ENCODE data around the gene MRTO4.
"Not testable (repeated sequence)": the region's sequence is repeated elsewhere in the genome, so short reads cannot be mapped to it uniquely, and the experiment has no call there.

MRTO4 gene

GRCh38 chr1:19216585-19216984 lies 35.0 kb upstream of the MRTO4 start:
- Mint-ChIP-seq H3K36me3 (peaks cover 97% of the 10 kb centered on the region), H3K27ac (peak overlapping the region; percentile 32), H3K4me1 (peaks cover 21% of the 10 kb centered on the region)
- not testable (repeated sequence) for H3K4me3 Mint-ChIP-seq; ATAC-seq; DNase-seq (ENCODE audit: low spot score in 2 of 2); H3K9me3 Mint-ChIP-seq

GRCh38 chr1:19219451-19219850 lies 32.2 kb upstream of the MRTO4 start:
- Mint-ChIP-seq H3K27ac (peak overlapping the region; percentile 72), H3K36me3 (peaks cover 100% of the 10 kb centered on the region), H3K4me3 (no peak overlapping the region), H3K4me1 (peaks cover 14% of the 10 kb centered on the region), H3K9me3 (no peaks in the 10 kb centered on the region)
- no peak for ATAC-seq
- no peak for DNase-seq (ENCODE audit: low spot score in 2 of 2)

DNA sequence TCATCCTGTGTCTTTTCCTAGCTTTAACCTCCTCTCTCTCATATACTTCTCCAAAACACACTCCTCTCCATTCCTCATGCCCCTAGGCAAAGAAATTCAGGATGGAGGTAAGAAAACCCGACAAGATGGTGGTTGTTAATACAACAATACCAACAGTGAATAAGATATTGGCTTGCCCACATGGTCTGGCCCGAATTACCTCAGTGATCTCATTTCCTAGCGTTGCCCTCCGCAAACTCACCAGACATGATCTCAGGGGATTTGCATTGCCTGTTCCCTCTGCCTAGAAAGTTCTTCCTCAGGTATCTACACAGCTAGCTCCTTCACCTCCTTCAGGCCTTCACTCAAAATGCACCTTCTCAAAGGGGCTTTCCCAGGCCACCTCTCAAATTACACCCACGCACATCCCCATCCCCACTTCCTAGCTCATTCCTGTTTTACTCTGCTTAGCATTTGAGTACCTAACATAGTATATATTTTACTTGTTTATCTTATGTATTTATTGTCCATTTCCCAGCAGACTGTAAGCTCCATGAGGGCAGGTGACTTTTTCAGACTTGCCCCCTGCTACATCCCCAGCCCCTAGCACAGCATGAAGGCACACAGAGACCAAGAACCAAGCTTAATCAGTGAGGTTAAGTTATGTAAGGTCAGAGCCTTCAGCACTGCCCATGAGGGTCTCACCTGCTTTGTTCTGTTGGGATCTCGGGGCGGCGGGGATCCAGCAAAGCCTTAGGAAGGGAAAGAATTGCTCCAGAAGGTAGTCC lies 31.3 kb upstream of the MRTO4 start:
- Mint-ChIP-seq H3K27ac (peak overlapping the region; percentile 72), H3K36me3 (peaks cover 100% of the 10 kb centered on the region), H3K4me1 (peaks cover 18% of the 10 kb centered on the region), H3K9me3 (no peaks in the 10 kb centered on the region), H3K4me3 (no peak overlapping the region)
- DNase-seq (ENCODE audit: low spot score in 2 of 2), result no peak
- no peak for ATAC-seq

- ATAC-seq (no peak), DNase-seq (ENCODE audit: low spot score in 2 of 2) (no peak)
- Mint-ChIP-seq H3K27ac (peak overlapping the region; percentile 72), H3K9me3 (no peaks in the 10 kb centered on the region), H3K4me1 (peaks cover 18% of the 10 kb centered on the region), H3K4me3 (no peak overlapping the region), H3K36me3 (peaks cover 100% of the 10 kb centered on the region)
Observed at GRCh38 chr1:19220991-19221390, 30.6 kb upstream of the MRTO4 start.

GRCh38 chr1:19222573-19222972 lies 29.0 kb upstream of the MRTO4 start:
- H3K9me3 Mint-ChIP-seq, result no peaks in the 10 kb centered on the region
- DNase-seq (ENCODE audit: low spot score in 2 of 2) (no peak), ATAC-seq (no peak)
- peaks cover 18% of the 10 kb centered on the region for H3K4me1 Mint-ChIP-seq
- H3K4me3 Mint-ChIP-seq, result no peak overlapping the region
- H3K36me3 Mint-ChIP-seq, result peaks cover 100% of the 10 kb centered on the region
- H3K27ac Mint-ChIP-seq, result no peak overlapping the region

DNA sequence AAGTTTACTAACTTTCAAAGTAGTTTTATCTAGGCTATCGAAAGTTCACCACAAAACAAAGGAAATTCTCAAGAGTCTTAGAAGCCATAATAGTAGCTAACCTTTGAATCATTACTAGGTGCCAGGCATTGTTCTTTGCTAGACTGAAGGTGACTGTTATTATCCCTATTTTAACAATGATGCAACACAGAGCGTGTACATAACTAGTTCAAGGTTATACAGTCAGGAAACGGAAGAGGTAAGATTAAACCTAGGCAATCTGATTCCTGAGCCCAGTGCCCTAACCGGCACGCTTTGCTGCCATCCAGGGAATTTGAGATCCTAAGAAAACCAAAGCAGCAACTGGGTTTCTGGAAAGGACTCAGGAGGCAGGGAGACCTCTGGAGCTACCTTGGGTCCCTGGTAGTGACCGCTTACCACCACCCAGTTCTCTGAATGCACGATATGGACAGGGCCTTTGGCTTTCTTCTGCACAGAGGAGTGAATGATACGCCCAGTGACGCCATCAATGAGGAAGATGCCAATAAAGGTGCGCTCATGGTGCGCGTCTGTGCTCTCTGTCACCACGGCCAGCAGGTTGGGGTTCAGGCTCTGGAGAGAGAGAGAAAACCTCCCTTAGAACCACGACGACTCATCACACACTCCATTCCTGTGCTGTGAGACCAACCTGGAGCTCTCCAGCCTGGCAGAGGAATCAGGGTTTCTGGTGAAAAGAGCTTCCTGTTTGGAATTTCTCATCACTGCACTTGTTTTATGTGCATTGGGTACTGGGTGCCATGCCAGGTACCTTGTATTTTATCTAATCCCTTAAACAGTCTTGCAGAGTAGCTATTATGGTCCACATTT lies 28.4 kb upstream of the MRTO4 start:
- H3K36me3 Mint-ChIP-seq, result peaks cover 100% of the 10 kb centered on the region
- ATAC-seq (no peak), DNase-seq (ENCODE audit: low spot score in 2 of 2) (no peak)
- no peak overlapping the region for H3K27ac Mint-ChIP-seq
- no peak overlapping the region for H3K4me3 Mint-ChIP-seq
- H3K4me1 Mint-ChIP-seq, result peaks cover 18% of the 10 kb centered on the region
- H3K9me3 Mint-ChIP-seq, result no peaks in the 10 kb centered on the region

GRCh38 chr1:19229229-19229628 lies 22.4 kb upstream of the MRTO4 start:
- H3K36me3 Mint-ChIP-seq, result peaks cover 100% of the 10 kb centered on the region
- peak overlapping the region; percentile 34 for H3K27ac Mint-ChIP-seq
- DNase-seq (ENCODE audit: low spot score in 2 of 2), result no peak

DNA sequence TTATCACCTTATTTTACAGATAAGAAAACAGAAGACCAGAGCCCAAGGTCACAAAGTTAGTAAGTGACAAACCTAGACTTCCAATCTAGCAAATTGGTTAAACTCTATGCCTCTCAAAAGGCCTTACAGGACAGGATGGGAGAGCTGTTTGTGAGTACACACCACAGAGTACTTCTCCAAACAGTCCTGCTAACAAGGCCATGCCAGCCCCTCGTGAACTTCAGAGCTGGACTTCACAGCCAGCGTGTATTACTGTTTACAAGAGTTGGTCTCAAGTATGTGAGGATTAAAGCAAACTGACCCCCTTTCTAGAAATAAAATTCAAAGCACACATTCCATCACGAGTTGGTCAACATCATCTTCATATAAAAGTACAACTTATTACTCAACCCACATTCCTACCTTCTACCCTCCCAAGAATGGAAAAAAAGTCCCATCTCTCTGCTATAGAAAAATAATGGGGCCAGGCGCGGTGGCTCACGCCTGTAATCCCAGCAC lies 21.7 kb upstream of the MRTO4 start:
- no peak for DNase-seq (ENCODE audit: low spot score in 2 of 2)
- Mint-ChIP-seq H3K4me1 (no peaks in the 10 kb centered on the region), H3K27ac (peak overlapping the region; percentile 34), H3K9me3 (no peaks in the 10 kb centered on the region), H3K4me3 (no peak overlapping the region), H3K36me3 (peaks cover 100% of the 10 kb centered on the region)
- no peak for ATAC-seq

More at GRCh38 chr1:19229229-19229628, 22.4 kb upstream of the MRTO4 start:
- H3K9me3 Mint-ChIP-seq, result no peaks in the 10 kb centered on the region
- no peak for ATAC-seq
- peaks cover 6% of the 10 kb centered on the region for H3K4me1 Mint-ChIP-seq
- H3K4me3 Mint-ChIP-seq, result no peak overlapping the region

GRCh38 chr1:19231736-19232523 lies 19.7 kb upstream of the MRTO4 start:
- not testable (repeated sequence) for H3K4me1 Mint-ChIP-seq; H3K4me3 Mint-ChIP-seq; ATAC-seq; H3K27ac Mint-ChIP-seq; H3K9me3 Mint-ChIP-seq; DNase-seq (ENCODE audit: low spot score in 2 of 2)
- H3K36me3 Mint-ChIP-seq, result peaks cover 100% of the 10 kb centered on the region

DNA sequence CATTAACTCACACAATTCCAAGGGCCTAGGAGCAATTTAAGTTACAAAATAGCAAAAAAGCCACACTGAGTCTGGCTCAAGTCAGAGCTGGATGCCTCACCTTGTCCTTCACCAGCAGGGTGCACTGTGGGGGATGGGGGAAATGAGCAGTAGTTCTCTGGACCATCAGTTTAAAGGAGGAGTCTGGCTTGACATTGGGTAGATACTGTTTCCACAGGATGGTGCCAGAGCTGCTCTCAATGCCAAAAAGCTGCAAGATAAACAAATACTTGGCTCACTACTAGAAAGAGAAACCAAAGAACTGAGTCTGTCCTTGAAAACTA lies 19.1 kb upstream of the MRTO4 start:
- Mint-ChIP-seq H3K4me1 (no peaks in the 10 kb centered on the region), H3K4me3 (no peak overlapping the region), H3K9me3 (no peaks in the 10 kb centered on the region), H3K36me3 (peaks cover 98% of the 10 kb centered on the region), H3K27ac (no peak overlapping the region)
- no peak for ATAC-seq
- no peak for DNase-seq (ENCODE audit: low spot score in 2 of 2)

DNA sequence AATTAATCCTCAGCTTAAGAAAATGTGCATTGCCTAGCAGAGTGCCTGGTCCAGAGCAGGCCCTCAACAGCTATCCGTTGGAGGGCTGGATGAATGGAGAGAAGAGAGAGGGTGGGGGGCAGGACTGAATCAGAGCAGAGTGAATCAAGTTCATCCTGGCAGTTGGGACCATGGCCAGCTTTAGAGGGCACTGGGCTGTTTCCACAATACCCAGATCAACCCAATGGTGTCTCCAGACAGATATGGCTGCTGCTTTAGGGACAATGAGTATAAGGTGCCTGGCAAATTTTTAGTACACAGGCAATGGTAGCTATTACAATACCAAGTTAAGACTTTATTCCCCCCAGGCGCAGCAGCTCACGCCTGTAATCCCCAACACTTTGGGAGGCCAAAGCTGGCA lies 17.4 kb upstream of the MRTO4 start:
- peaks cover 97% of the 10 kb centered on the region for H3K36me3 Mint-ChIP-seq
- DNase-seq (ENCODE audit: low spot score in 2 of 2) (no peak), ATAC-seq (no peak)
- H3K4me1 Mint-ChIP-seq, result no peaks in the 10 kb centered on the region
- no peak overlapping the region for H3K27ac Mint-ChIP-seq
- H3K9me3 Mint-ChIP-seq, result no peaks in the 10 kb centered on the region
- H3K4me3 Mint-ChIP-seq, result no peak overlapping the region

DNA sequence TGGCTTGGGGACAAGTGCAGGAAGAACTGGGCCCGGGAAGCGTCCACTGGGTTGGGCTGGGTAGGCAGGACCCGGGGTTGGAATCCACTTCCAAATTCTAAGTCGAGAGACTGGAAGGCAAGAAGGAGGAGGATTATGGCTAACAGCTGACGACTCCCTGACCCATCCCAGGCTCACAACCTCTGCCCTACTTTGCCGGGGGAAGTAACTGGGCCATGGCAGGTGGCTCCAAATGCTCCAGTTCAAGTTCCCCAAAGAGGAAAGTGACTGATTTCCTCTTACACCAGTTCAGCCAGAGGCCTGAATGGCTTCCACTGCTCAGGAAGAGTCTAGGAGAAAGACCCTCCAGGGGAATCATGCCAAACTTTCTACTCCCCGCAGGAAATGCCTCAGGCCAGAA lies 11.7 kb upstream of the MRTO4 start:
- ATAC-seq (no peak), DNase-seq (ENCODE audit: low spot score in 2 of 2) (no peak)
- Mint-ChIP-seq H3K36me3 (peaks cover 97% of the 10 kb centered on the region), H3K27ac (peak overlapping the region; percentile 84), H3K4me1 (no peaks in the 10 kb centered on the region), H3K4me3 (no peak overlapping the region), H3K9me3 (no peaks in the 10 kb centered on the region)

- DNase-seq (ENCODE audit: low spot score in 2 of 2) (peak; percentile 70 to 80), ATAC-seq (peak; percentile 89)
- H3K36me3 Mint-ChIP-seq, result peaks cover 96% of the 10 kb centered on the region
- H3K4me1 Mint-ChIP-seq, result no peaks in the 10 kb centered on the region
- no peak overlapping the region for H3K4me3 Mint-ChIP-seq
- peak overlapping the region; percentile 84 for H3K27ac Mint-ChIP-seq
- no peaks in the 10 kb centered on the region for H3K9me3 Mint-ChIP-seq
Observed at GRCh38 chr1:19240673-19241538, 10.7 kb upstream of the MRTO4 start.

- H3K4me3 Mint-ChIP-seq, result peak overlapping the region; percentile 95
- H3K4me1 Mint-ChIP-seq, result peaks cover 30% of the 10 kb centered on the region
- ATAC-seq (no peak), DNase-seq (ENCODE audit: low spot score in 2 of 2) (peak in 1 of 2 donors; percentile 55)
- peak overlapping the region; percentile 98 for H3K27ac Mint-ChIP-seq
- peaks cover 65% of the 10 kb centered on the region for H3K36me3 Mint-ChIP-seq
- no peaks in the 10 kb centered on the region for H3K9me3 Mint-ChIP-seq
Observed at GRCh38 chr1:19250629-19251304, 838 bp upstream of the MRTO4 start.

All from stimulated activated effector memory CD8-positive, alpha-beta T cell treated with anti-CD3 and anti-CD28 coated beads, Interleukin-12 subunit alpha, Interleukin-12 subunit beta, amount 100 ng/mL, for 72 hours (primary cell).